AG04450 (cell line): ENCODE data around the gene RMDN3. TPM values are rescaled to one million over a fixed set of nuclear protein-coding genes. Genes with fewer than 3 reads are reported as not detected.

Experiments used
- CTCF ChIA-PET: fragments of 300-600, 350-600 bp; formaldehyde crosslinking; extraction: SDS; loops from one replicate; lab custom pipeline; 2022; ENCODE audit warnings: antibody characterized with exemption, inconsistent platforms; lab: Charles Lee
- POLR2A ChIA-PET: fragments of 350-600 bp; formaldehyde crosslinking; extraction: SDS; loops from one replicate; lab custom pipeline; 2021; ENCODE audit warnings: antibody characterized with exemption, inconsistent platforms; lab: Yijun Ruan, JAX
- DNase-seq: peaks from one replicate; pipeline ENCODE4 v3.0.0-alpha.2; 2011; ENCODE audit warnings: low read depth, low spot score
- H3K27ac ChIP-seq: one replicate; pipeline ENCODE4 v1.5.1; 2012; ENCODE audit warnings: low read depth, low read length, control low read depth
- H3K27me3 ChIP-seq: one replicate; pipeline ENCODE4 v1.6.0; 2012; ENCODE audit warnings: low read length; ENCODE audit not compliant: control insufficient read depth, insufficient read depth
- H3K4me3 ChIP-seq: 2 replicates; pipeline ENCODE4 v1.5.1; 2011; ENCODE audit warnings: mild to moderate bottlenecking, low read depth, low read length, control low read depth
- H3K9me3 ChIP-seq: 2 replicates; pipeline ENCODE4 v1.5.1; 2012; ENCODE audit warnings: low read length; ENCODE audit not compliant: control insufficient read depth, insufficient read depth
- CTCF ChIP-seq: IDR thresholded peaks from 2 replicates; pipeline ENCODE4 v1.5.1; 2011; ENCODE audit warnings: low read depth, low read length, control low read depth, inconsistent platforms
- polyA plus RNA-seq: library from polyadenylated mRNA; depleted of rRNA; stranded (reverse); fragments of >200 nt; gene quantifications from 2 replicates; pipeline ENCODE4 v1.2.3, GENCODE V29; 2011

Gene RMDN3
- polyA plus RNA-seq, 1 experiment = 19.5 TPM

- ChIA-PET CTCF (no interaction called here), POLR2A (no interaction called here)
- no peak for TF ChIP-seq CTCF
- H3K27ac ChIP-seq = no peak overlapping the region
- peak overlapping the region; percentile 94 for H3K4me3 ChIP-seq
- no peaks in the 10 kb centered on the region; the same call in 1 of the 2 replicates for H3K9me3 ChIP-seq
- no peaks in the 10 kb centered on the region for H3K27me3 ChIP-seq
- DNase-seq = no peak
These were observed 526 bp downstream of the RMDN3 start for GRCh38 chr15:40754574-40754882.

- no peaks in the 10 kb centered on the region; the same call in 1 of the 2 replicates for H3K9me3 ChIP-seq
- no peak for DNase-seq
- H3K4me3 ChIP-seq = no peak overlapping the region
- TF ChIP-seq CTCF = no peak
- H3K27me3 ChIP-seq = no peaks in the 10 kb centered on the region
- CTCF ChIA-PET = no interaction called here
- POLR2A ChIA-PET = interaction anchor here (0.5 kb wide), 1 partner anchor 30 kb away, joined by 4 read pairs; no protein-coding TSS in a partner anchor
- no peak overlapping the region for H3K27ac ChIP-seq
These were observed 3.3 kb downstream of the RMDN3 start for GRCh38 chr15:40751745-40752144.

GRCh38 chr15:40750885-40751284 is 4.2 kb downstream of the RMDN3 start:
- no peaks in the 10 kb centered on the region for H3K27me3 ChIP-seq
- H3K4me3 ChIP-seq = no peak overlapping the region
- POLR2A ChIA-PET = no interaction called here
- no peak for TF ChIP-seq CTCF
- H3K9me3 ChIP-seq = no peaks in the 10 kb centered on the region; the same call in 1 of the 2 replicates
- CTCF ChIA-PET = no interaction called here
- no peak for DNase-seq
- H3K27ac ChIP-seq = no peak overlapping the region

- Histone ChIP-seq H3K27ac (no peak overlapping the region), H3K4me3 (no peak overlapping the region), H3K9me3 (no peaks in the 10 kb centered on the region), H3K27me3 (no peaks in the 10 kb centered on the region)
- POLR2A ChIA-PET = no interaction called here
- no peak for TF ChIP-seq CTCF
- no peak for DNase-seq
- CTCF ChIA-PET = interaction anchor here (0.5 kb wide), 1 partner anchor 53 kb away, joined by 5 read pairs; no protein-coding TSS in a partner anchor
These were observed 5.9 kb downstream of the RMDN3 start for GRCh38 chr15:40749151-40749630.

GRCh38 chr15:40747685-40748631 is 7.1 kb downstream of the RMDN3 start:
- POLR2A ChIA-PET = no interaction called here
- no peak for DNase-seq
- no peak for TF ChIP-seq CTCF
- CTCF ChIA-PET = interaction anchor here (0.6 to 1.8 kb wide), 3 partner anchors 34 to 146 kb away, joined by 5 to 9 read pairs (median 7); partner anchors contain the start of gene VPS18
- no peak overlapping the region for H3K4me3 ChIP-seq
- H3K27me3 ChIP-seq = no peaks in the 10 kb centered on the region
- no peak overlapping the region for H3K27ac ChIP-seq
- H3K9me3 ChIP-seq = no peaks in the 10 kb centered on the region
